ENCODE data around the gene ZNG1F.
"Not testable (repeated sequence)": the region's sequence is repeated elsewhere in the genome, so short reads cannot be mapped to it uniquely, and the experiment has no call there.

- not testable (repeated sequence) for TF ChIP-seq POLR2A, CTCF, EP300 (IDR thresholded peaks at IDR 0.05)
Measured at GRCh38 chr9:41230418-41230817, 41.3 kb upstream of the ZNG1F start.

Data from tibial nerve (tissue), 4 donors.